Loucy (cell line): ENCODE data around the gene KRT77.

Experiments
- H2AFZ ChIP-seq: fragments of 200-600 bp; sonication (generic); 2 replicates; pipeline ENCODE4 v1.6.0; 2016; ENCODE audit warnings: antibody characterized with exemption, mild to moderate bottlenecking, low read length, moderate library complexity
- H3F3A ChIP-seq: fragments of 200-600 bp; 2 replicates; pipeline ENCODE4 v1.6.0; 2016; ENCODE audit warnings: antibody characterized with exemption, low read depth, mild to moderate bottlenecking
- H3K27me3 ChIP-seq: fragments of 200-600 bp; sonication (generic); 2 replicates; pipeline ENCODE4 v1.6.1; 2014; ENCODE audit warnings: low read length, mild to moderate bottlenecking; ENCODE audit not compliant: insufficient read depth, poor library complexity, severe bottlenecking
- H3K36me3 ChIP-seq: fragments of 200-600 bp; sonication (generic); 2 replicates; pipeline ENCODE4 v1.6.1; 2016; ENCODE audit warnings: low read length; ENCODE audit not compliant: insufficient read depth
- H3K4me1 ChIP-seq: fragments of 200-600 bp; sonication (generic); 2 replicates; pipeline ENCODE4 v1.5.1; 2014; ENCODE audit warnings: low read length, mild to moderate bottlenecking; ENCODE audit not compliant: insufficient read depth, poor library complexity, severe bottlenecking
- H3K4me2 ChIP-seq: fragments of 200-600 bp; sonication (generic); 2 replicates; pipeline ENCODE4 v1.6.0; 2014; ENCODE audit warnings: antibody characterized with exemption, low read length, low read depth, mild to moderate bottlenecking; ENCODE audit not compliant: poor library complexity, severe bottlenecking
- H3K4me3 ChIP-seq: fragments of 200-600 bp; sonication (generic); 2 replicates; pipeline ENCODE4 v1.5.1; 2014; ENCODE audit warnings: low read length, mild to moderate bottlenecking, mixed read lengths; ENCODE audit not compliant: poor library complexity, severe bottlenecking
- H3K79me2 ChIP-seq: fragments of 200-600 bp; sonication (generic); 2 replicates; pipeline ENCODE4 v1.6.1; 2014; ENCODE audit warnings: low read length; ENCODE audit not compliant: insufficient read depth
- H3K9ac ChIP-seq: fragments of 200-600 bp; sonication (generic); 2 replicates; pipeline ENCODE4 v1.6.0; 2014; ENCODE audit warnings: mild to moderate bottlenecking, low read depth, low read length, moderate library complexity; ENCODE audit not compliant: poor library complexity, severe bottlenecking
- H3K9me2 ChIP-seq: fragments of 200-600 bp; sonication (generic); replicated peaks from 2 replicates; pipeline ENCODE4 v1.6.1; 2016; ENCODE audit warnings: low read depth, low read length, mixed read lengths
- H3K9me3 ChIP-seq: fragments of 200-600 bp; sonication (generic); 2 replicates; pipeline ENCODE4 v1.6.1; 2014; ENCODE audit warnings: mild to moderate bottlenecking, antibody characterized with exemption, low read length, low read depth; ENCODE audit not compliant: insufficient read depth
- H4K20me1 ChIP-seq: fragments of 200-600 bp; sonication (generic); 2 replicates; pipeline ENCODE4 v1.6.0; 2014; ENCODE audit warnings: antibody characterized with exemption, low read length, mild to moderate bottlenecking; ENCODE audit not compliant: insufficient read depth, poor library complexity, severe bottlenecking
- CTCF ChIP-seq: fragments of 200-600 bp; sonication (generic); conservative IDR thresholded peaks from 2 replicates; pipeline ENCODE4 v1.5.1; 2014; ENCODE audit warnings: mild to moderate bottlenecking, antibody characterized with exemption, low read length
- EZH2phosphoT487 ChIP-seq: fragments of 200-600 bp; IDR thresholded peaks from 2 replicates; pipeline ENCODE4 v1.6.1; 2018; ENCODE audit warnings: antibody characterized with exemption, mild to moderate bottlenecking, moderate library complexity, borderline replicate concordance

The KRT77 gene

GRCh38 chr12:52649066-52649465, 54.3 kb downstream of the KRT77 start:
- Histone ChIP-seq H4K20me1 (no peaks in the 10 kb centered on the region), H3K9me3 (no peaks in the 10 kb centered on the region), H3K4me2 (no peak overlapping the region), H3K4me3 (no peak overlapping the region), H3K27me3 (no peaks in the 10 kb centered on the region), H3K9me2 (no peaks in the 10 kb centered on the region), H2AFZ (peak overlapping the region; percentile 14), H3K79me2 (no peaks in the 10 kb centered on the region), H3K36me3 (no peaks in the 10 kb centered on the region), H3F3A (no peaks in the 10 kb centered on the region), H3K9ac (no peak overlapping the region), H3K4me1 (peaks cover 52% of the 10 kb centered on the region)
- TF ChIP-seq EZH2phosphoT487, result no peak
- TF ChIP-seq CTCF, result no peak

- no peak overlapping the region for H2AFZ ChIP-seq
- no peaks in the 10 kb centered on the region for H4K20me1 ChIP-seq
- H3K9ac ChIP-seq, result no peak overlapping the region
- no peaks in the 10 kb centered on the region for H3K9me2 ChIP-seq
- TF ChIP-seq EZH2phosphoT487 (no peak), CTCF (no peak)
- H3K27me3 ChIP-seq, result no peaks in the 10 kb centered on the region
- H3K4me2 ChIP-seq, result no peak overlapping the region
- no peak overlapping the region for H3K4me3 ChIP-seq
- H3F3A ChIP-seq, result no peaks in the 10 kb centered on the region
- H3K36me3 ChIP-seq, result no peaks in the 10 kb centered on the region
- H3K79me2 ChIP-seq, result no peaks in the 10 kb centered on the region
- peaks cover 46% of the 10 kb centered on the region for H3K4me1 ChIP-seq
- no peaks in the 10 kb centered on the region for H3K9me3 ChIP-seq
Observed at GRCh38 chr12:52648012-52648550, 55.2 kb downstream of the KRT77 start.

GRCh38 chr12:52647601-52648000, 55.7 kb downstream of the KRT77 start:
- no peak overlapping the region for H3K9ac ChIP-seq
- no peaks in the 10 kb centered on the region for H3K27me3 ChIP-seq
- H3K4me3 ChIP-seq, result no peak overlapping the region
- H3K36me3 ChIP-seq, result no peaks in the 10 kb centered on the region
- H3F3A ChIP-seq, result no peaks in the 10 kb centered on the region
- TF ChIP-seq EZH2phosphoT487 (no peak), CTCF (no peak)
- H4K20me1 ChIP-seq, result no peaks in the 10 kb centered on the region
- no peak overlapping the region for H3K4me2 ChIP-seq
- H3K9me3 ChIP-seq, result no peaks in the 10 kb centered on the region
- H3K79me2 ChIP-seq, result no peaks in the 10 kb centered on the region
- H2AFZ ChIP-seq, result no peak overlapping the region
- H3K9me2 ChIP-seq, result no peaks in the 10 kb centered on the region
- peaks cover 42% of the 10 kb centered on the region for H3K4me1 ChIP-seq
